DMS79 treated with DMSO at 0.1 percent for 48 hours (cell line): ENCODE data around the gene DVL2.

Source experiments
- DNase-seq: peaks from one replicate; lab custom pipeline; 2025; lab: John Stamatoyannopoulos, UW

The DVL2 gene

DNA sequence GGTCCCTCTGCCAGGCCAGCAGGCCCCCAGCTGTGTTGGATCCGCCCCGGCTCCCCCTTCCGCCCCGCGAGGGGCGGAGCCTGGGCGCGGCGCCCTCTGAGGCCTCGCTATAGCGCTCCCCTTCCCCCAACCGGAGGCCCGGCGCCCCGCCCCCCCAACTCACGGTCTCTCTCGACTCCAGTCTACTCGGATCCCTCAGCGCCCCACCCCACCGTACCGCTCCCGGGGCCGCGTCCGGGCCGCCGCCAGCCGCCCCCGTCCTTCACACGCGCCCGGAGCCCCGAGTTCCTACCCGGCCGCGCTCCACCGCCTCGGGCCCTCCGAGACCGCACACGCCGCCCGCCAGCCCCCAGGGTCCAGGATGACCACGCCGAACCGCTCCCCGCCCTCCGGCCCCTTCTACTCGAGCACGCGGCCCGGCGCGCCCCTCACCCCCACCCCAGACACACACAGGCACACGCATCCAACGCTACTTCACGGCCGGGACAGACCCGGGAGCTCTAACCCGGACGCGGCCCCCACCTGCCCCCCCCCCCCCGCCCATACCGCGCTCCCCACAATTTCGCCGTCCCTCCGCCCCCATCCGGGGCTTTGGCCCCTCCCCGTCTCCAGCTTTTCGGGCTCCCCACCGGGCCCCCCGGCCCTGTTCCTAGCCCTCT is 3.6 kb upstream of the DVL2 start:
- DNase-seq, result no peak

GRCh38 chr17:7237266-7237760 is 3.0 kb upstream of the DVL2 start:
- no peak for DNase-seq

- DNase-seq, result no peak
Observed at GRCh38 chr17:7236808-7237207, 2.5 kb upstream of the DVL2 start.

GRCh38 chr17:7235693-7236665 is 1.7 kb upstream of the DVL2 start:
- no peak for DNase-seq

DNA sequence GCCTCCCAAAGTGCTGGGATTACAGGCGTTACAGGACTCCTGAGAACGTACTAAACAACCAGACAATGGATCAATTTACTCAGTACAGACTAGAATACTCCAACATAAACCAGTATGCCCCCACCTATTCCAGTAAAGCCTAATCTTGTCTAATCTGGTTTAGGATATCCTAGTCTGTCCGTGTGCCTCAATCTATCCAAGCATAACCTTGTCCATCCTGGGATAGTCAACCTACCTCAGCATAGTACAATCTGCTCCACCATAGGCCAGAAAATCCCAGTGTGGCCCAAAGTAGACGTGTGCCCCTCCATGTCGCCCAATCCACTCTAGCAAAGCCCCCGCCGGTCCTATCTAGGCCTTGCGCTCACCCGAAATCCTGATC is 625 bp downstream of the DVL2 start:
- DNase-seq, result peak; percentile 62

DNA sequence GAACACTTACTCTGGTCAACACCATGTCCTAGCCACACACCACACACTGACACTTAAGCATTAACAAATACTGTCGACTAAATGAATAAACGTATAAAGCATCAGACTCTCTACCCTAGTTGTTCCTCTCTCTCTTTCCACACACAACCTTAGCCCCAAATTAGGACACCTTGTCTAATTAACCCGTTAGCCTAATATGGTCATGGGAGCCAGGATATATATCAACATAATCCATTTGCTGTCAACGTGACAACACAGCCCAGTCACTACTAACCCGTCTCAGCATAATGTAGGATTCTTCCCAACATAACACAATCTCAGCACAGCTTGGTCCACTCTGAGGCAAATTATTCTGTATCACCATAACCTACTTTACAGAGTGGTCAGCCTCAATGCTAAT is 2.2 kb downstream of the DVL2 start:
- DNase-seq, result no peak

- no peak for DNase-seq
Observed at GRCh38 chr17:7229504-7229903, 4.8 kb downstream of the DVL2 start.

- no peak for DNase-seq
Observed at GRCh38 chr17:7228920-7229319, 5.4 kb downstream of the DVL2 start.

DNA sequence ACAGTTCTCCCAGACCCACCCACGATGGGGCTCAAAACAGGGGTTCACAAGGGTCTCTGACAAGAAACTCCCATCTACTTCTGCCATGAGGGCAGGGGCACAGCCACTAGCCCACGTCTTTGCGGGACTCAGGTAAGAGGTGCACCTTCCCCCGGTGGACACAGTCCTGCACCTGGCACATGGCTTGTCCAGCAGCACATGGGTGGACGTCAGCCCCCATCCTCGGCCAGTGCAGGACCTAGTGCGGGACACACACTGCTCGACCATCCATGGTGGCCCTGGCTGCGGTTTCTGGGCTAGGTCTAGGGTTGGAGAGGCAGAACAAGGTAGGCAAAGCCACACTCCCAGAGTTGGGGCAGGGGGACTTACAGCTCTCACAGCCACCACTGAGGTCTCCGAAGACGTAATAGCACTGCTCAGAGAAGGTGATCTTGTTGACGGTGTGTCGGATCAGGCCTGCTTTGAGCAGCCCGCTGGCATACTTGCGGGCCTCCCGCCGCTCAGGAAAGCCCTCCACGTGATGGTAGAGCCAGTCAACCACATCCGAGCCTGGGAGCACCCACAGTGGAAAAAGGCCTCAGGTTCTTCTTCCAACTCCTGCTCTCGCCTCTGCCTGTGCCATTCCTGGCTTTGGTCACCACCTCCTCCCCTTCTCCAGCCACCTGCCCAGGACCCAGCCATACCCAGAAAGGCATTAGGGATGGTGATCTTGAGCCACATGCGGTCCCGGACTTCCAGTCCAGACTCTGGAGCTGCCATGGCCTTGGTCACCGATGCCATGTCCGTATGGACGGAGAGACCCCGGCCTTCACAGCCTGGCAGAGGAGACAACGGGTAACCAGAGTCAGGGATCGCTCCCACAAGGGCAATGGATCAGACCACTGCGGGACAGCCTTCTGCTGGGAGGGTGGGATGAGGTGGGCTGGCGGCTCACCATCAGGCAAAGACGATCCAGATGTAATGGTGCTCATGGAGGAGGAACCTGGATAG is 7.3 kb downstream of the DVL2 start:
- no peak for DNase-seq

DNA sequence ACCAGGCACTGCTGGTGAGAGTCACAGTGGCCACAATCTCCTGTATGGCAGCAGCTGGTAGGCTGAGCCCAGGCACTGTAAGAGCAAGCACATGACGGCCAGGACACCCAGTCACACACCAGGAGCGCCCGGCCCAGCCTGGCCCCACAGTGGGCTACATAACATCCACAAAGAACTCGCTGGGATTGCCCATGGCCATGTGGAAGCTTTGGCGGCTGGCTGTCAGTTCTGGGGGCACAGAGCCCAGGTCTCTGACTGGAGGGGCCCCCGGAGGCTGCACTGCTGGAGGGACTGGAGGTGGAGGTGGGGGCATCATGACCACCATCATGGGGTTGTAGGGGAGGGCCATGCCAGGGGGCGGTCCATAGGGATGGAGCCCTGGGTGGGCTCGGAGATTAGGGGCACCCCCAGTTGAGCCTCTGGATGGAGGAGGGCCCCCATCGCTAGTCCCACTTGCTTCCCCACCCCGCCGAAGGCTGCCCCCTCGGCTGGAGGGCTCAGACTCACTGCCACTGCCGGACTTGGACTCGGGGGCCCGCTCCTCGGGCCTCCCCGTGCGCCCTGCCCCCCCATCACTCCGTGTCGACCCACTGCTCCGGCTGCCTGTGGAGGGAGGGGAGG is 8.5 kb downstream of the DVL2 start:
- DNase-seq, result no peak

DNA sequence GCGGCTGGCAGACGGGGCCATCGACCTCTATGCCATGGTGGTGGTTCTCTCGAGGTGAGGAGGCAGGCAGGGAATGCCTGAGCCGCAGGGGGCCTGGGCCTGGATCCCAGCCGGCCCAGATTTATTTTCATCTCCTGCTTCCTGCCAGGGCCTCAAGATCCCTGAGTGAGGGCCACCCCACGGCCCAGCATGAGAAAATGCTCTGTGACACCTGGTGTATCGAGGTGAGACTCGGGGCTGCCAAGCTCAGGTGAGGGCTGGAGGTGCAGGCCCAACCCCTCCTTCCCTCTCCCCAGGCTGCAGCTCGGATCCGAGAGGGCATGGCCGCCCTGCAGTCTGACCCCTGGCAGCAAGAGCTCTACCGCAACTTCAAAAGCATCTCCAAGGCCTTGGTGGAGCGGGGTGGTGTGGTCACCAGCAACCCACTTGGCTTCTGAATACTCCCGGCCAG is 9.6 kb downstream of the DVL2 start:
- DNase-seq, result no peak

- no peak for DNase-seq
Observed at GRCh38 chr17:7224110-7224509, 10.2 kb downstream of the DVL2 start.

DNA sequence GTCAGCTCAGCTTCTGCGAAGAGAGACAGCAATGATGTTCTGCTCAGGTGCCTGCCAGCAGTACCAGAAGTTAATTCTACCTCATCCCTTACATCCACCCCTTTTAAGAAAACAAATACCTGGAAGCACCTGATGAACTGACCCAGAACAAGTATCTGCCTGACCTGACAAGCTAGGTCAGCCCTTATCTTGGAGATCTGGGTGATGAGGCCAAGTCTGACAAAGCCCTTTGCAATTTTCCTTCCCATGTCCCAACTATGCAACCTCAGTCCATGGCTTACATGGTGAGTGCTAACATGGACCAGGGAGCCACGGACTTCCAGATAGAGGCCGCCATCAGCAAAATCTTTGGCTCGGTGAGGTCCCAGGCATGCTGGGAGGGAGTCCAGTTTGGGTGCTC is 10.9 kb downstream of the DVL2 start:
- no peak for DNase-seq

DNA sequence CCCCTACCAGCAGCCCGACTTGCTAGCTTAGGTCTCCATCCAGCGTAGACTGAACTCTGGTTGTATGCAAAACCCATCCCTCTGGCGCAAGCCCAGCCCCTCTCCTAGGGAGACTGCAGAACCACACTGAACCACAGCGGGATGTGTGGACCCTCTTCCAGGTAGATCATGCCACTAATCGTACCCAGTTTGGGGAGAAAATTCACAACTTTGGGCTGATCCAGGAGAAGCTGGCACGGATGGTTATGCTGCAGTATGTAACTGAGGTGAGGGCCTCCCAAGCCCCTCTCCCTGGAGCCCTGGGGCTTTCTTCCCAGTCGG is 11.4 kb downstream of the DVL2 start:
- no peak for DNase-seq

DNA sequence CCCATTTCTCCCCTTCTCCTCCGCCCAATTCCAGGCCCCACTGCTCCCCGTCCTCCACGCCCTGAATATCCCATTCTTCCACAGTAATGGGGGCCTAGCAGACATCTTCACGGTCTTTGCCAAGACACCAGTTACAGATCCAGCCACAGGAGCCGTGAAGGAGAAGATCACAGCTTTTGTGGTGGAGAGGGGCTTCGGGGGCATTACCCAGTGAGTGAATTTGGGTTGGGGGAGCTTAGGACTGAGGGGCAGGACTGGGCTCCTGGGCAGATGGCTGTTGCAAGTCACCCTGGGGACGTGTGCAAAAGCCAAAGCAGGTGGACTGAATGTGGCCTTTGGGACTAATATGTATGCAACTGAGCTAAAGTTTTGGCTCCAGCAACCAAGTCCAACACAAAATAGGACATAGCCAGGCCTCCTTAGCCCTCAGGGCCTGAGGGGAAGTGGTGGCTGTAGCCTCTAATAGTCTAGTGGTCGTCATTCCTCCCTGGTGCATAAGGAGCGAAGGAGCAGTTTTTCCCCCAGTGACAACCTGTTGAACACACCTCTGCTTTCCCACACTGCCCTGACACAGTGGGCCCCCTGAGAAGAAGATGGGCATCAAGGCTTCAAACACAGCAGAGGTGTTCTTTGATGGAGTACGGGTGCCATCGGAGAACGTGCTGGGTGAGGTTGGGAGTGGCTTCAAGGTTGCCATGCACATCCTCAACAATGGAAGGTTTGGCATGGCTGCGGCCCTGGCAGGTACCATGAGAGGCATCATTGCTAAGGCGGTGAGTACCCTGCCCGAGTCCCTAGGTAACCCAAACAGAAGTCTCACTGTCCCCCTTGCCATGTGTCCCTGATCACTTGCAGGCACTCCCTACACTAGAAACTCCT is 12.0 kb downstream of the DVL2 start:
- DNase-seq, result no peak

GRCh38 chr17:7221278-7222092 is 12.8 kb downstream of the DVL2 start:
- DNase-seq, result no peak

GRCh38 chr17:7220593-7221277 is 13.6 kb downstream of the DVL2 start:
- DNase-seq, result peak; percentile 14

- DNase-seq, result peak; percentile 65
Observed at GRCh38 chr17:7219812-7220592, 14.3 kb downstream of the DVL2 start, which contains the start of the genes ACADVL and DLG4. Gene ACADVL (plus strand): TSS chr17:7219938. CDS start chr17:7219985, 47 bp downstream. Gene DLG4 (minus strand): TSS chr17:7219836.
